HG03575 (cell line): Measurements from ENCODE around the gene STK4.

ENCODE experiments used
- ATAC-seq: cut with Tn5 transposase; IDR thresholded peaks from one replicate; pipeline ENCODE4 v1.9.1; 2021; ENCODE audit not compliant: unreplicated experiment, insufficient number of reproducible peaks, low FRiP score; ENCODE audit errors: extremely low read depth

The STK4 gene

GRCh38 chr20:45095805-45096238, 129.5 kb downstream of the STK4 start:
- ATAC-seq = no peak

DNA sequence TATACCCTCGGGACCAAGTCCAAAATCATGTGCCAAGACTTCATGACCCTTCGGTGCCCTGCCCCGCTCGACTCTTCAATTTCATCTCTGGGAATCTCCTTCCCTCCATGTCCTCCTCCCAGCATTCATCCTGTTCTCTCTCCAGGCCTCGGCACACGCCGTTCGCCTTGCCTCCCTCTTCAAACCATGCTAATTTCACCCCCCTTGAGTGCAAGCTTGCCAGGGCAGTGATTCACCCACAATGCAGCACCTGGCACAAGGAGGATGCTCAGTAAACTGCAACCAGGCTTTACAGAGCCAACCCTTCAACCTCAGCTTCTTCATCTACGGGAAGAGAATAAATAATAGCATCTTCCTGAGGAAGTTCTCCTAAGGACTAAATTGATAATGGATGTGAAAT, 130.5 kb downstream of the STK4 start:
- no peak for ATAC-seq

- no peak for ATAC-seq
These were observed 131.3 kb downstream of the STK4 start for GRCh38 chr20:45097485-45098102.

DNA sequence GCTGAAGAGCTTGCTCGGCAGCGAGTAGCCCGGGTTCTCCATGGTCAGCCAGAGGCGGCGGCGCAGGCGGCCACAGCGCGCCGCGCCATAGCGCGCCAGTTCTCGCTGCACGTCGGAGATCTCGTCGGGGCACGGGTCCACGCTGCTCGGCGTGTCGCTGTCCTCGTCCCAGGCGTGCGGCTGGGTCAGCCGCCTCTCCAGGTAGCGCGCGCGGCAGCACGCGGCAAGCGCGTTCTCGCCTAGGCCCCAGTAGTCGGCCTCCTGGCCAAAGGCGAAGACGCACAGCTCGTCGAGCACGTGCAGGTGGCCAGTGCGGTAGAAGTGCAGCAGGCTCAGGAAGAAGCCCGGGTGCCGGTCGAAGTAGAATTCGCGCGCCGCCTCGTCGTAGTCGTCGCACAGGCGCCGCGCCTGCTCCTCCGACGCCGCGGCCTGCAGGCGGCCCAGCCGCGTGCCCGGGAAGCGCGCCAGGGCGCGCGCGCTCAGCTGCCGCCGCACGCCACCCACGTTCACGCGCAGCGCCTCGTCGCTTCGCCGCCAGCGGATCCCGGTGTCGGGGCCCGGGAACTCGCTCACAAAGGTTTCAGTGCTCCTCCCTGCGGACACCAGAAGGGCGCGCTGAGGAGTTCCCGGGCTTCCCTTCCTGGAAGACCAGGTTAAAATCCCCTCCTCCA, 131.9 kb downstream of the STK4 start:
- no peak for ATAC-seq

DNA sequence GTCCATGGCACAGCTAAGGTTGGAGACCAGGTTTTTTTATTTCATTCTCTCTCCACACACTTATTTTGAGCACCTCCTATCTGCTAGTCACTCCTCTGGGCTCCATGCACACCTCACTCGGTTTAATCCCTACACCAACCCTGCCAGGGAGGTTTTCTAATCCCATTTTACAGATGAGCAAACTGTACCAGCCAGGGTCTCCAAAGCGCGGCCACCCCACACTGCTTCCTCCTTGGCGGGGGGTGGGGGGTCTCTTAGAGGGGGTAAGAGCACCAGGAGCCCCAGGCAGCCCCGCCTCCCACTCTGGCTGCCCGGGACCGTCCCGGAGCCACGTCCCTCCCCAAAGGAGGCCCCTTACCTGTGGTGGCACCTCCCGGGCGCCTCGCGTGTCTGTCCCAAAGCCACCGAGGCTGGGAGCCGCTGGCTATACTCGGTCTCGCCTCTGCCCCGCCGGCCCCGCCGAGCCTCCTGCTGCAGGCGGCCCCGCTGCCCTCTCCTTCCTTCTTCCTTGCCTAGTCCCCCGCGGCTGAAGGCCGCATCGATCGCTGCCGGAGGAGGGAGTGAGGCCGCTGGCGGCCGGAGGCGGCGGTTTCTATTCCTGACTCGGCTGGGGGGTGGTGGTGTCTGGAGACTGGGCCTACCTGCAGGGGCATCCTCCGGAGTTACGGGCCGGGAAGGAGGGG, 134.4 kb downstream of the STK4 start, which contains the start of gene KCNS1:
Gene KCNS1, minus strand, starts transcription at position 565 of the 683 bp plus-strand sequence. CDS start 1,891 bp downstream, outside the sequence.
- ATAC-seq = no peak

DNA sequence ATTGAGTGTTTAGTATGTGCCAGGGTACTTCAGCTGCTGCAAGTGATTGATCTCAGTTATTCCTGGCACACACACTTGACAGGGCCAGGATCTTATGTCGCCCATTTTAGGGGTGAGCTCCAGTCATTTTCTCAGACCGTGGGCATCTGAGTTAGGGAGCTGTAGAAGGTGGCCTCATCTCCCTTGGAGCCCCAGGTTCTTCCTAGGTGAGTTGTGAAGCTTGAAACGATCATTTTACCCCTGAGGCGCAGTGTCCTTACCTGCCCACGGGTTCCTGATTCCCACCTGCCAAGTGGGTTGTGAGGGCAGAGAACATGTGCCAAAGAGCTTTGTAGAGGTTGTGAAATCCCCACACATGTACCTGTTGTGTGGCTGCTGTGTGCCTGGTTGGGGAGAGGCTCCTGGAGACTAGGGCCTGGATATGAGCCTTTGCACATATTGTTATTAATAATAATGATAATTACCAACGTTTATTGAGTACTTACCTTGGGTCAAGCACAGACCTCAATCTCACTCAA, 135.1 kb downstream of the STK4 start:
- ATAC-seq = no peak

- ATAC-seq = no peak
These were observed 136.8 kb downstream of the STK4 start for GRCh38 chr20:45103072-45103471.

DNA sequence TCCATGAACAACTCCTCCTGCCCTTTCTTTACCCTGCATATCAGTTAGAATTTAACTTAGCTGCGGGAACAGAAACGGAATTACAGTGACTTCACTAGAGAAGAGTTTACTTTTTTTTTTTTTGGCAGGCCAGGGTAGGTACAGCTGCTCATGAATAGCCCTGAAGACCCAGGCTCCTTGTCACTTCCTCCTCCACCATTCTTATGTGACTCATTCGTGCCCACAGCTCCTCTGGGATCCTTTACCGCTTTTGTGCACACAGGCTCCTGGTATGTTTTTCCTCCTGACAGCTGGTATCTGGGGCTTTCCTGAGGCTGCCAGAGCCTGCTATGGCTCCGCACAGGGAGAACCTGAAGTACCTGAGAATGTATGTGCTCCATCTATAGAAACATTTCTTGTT, 138.5 kb downstream of the STK4 start:
- ATAC-seq = no peak

DNA sequence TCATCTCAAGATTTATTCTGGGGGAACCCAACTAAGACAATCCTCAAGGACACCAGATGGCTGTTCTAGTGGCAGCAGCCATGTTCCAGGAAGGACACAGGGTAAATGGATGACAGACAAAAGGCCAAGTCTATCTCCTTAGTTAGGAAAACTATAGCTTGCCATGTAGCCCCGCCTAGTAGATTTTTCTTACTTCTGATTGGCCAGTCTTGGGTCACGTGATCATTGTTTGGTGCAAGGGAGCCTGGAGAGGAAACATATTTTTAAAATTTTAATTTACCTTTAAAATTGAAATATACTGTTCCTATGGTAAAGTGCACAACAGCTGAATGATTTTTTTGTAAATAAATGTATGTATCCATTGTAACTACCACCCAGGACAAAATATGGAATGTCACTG, 139.0 kb downstream of the STK4 start:
- no peak for ATAC-seq

DNA sequence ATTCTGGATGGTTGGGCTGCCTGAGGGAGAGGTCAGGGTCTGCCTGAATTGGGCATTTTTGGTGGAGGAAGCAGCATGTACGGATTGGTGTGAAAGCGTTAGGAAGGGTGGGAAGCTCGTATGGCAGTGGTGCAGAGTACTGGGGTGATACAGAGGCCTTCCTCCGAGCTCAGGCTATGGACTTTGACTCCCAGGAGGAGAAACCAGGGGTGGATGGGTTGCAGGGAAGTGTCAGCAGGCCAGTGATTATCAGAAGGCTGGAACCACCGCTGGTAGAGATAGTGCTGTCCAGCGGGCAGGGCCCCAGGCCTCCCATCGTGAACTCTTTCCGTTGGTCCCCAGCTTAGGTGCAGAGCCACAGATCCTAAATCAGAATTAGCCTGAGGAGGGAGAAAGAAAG, 143.3 kb downstream of the STK4 start:
- ATAC-seq = no peak

DNA sequence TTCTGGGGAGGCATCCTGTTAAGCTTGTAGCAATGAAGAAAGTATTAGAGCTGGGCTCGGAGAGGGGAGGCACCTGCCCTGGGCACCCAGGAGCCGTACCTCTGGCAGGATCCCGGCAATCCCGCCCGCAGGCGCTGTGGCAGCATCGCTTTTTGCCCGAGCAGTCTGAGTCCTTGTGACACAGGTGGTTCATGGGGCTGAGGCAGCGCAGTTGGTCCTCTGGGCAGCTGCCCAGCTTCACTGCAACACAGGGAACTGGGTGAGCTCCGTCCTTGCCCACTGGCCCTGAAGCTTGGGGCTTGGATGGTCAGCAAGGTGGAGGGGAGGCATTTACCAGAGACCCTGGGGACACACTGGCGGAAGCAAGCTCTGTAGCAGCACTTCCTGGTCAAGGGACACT, 144.0 kb downstream of the STK4 start:
- no peak for ATAC-seq

DNA sequence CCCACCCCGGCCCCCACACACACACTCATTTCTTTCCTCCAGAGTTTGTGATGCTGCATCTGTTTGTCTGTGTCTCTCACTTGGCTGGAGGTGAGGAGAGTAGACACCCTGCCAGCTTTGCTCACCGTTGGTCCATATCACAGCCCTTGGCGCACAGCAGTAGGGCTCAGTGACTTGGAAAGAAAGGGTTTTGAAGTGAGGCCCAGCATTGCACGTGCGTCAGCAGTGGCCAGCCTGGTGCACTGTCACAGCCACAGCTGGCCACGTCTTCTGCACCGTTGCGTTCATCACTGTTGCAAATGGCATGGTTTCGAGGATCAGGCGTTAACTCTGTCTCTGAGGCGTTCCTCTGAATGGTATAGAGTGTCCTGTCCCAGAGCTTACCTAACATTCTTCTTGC, 145.0 kb downstream of the STK4 start:
- no peak for ATAC-seq

DNA sequence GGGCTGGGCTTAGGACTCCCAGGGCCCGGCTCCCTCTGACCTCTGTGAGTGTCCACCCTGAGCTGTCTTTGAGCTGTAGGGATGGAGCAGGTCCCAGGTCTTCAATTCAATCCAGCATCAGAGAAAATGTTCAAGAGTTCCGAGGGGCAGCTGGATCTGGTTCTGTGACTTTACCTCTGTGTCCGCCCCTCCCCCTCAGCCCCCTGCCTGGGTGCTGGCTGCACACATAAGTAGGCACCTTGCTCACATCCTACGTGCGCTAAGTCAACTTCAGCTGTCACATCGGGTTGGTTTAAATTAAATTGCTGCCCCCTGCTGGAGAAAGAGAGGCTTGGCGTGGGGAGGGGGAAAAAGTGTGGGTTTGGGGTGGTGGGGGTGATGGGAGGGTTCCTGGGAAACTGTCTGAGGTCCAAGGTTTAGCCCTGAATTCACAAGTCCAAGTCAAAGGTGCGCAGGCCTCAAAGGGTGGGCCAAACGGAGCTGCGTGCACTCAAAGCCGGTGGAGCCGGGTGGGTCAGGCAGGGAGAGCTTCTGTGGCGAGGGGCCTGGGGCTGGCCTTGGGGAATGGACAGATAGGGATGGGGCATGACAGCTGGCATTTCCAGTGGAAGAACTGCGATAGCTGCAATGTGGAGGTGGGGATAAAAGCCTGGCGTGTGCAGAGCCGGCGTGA, 145.6 kb downstream of the STK4 start:
- ATAC-seq = no peak

DNA sequence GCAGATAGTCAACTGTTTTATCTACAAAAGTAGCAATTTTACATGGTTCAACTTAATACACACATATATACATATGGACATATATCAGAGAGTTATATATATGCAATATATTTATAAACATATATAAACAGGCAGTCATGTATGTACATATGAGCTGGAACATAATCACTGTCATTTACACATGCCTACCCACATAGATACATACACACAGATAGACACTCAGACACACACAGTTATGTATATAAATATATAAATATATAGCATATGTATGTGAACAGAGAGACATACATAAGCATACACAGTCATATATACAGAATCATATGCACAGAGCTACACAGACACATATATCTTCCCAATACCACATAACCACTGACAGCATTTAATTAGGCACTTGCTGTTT, 146.4 kb downstream of the STK4 start:
- ATAC-seq = no peak

DNA sequence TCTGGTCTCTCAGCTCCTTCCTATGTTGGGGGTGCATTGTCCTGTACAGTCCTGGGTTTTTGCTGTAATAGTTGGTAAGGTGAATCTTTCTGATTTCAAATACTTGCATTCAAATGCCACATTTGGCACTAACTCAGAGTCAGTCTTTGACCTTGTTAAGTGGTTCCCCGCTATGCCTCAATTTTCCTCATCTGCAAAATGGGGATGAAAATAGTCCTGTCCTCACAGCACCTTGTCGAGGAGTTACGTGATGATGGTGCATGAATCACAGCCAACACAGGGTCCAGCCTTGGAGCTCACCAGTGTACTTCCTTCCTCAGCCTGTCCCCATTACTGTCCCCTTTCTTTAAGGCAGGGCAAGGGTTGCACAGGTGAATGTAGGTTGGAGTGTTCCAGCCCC, 147.6 kb downstream of the STK4 start:
- no peak for ATAC-seq

DNA sequence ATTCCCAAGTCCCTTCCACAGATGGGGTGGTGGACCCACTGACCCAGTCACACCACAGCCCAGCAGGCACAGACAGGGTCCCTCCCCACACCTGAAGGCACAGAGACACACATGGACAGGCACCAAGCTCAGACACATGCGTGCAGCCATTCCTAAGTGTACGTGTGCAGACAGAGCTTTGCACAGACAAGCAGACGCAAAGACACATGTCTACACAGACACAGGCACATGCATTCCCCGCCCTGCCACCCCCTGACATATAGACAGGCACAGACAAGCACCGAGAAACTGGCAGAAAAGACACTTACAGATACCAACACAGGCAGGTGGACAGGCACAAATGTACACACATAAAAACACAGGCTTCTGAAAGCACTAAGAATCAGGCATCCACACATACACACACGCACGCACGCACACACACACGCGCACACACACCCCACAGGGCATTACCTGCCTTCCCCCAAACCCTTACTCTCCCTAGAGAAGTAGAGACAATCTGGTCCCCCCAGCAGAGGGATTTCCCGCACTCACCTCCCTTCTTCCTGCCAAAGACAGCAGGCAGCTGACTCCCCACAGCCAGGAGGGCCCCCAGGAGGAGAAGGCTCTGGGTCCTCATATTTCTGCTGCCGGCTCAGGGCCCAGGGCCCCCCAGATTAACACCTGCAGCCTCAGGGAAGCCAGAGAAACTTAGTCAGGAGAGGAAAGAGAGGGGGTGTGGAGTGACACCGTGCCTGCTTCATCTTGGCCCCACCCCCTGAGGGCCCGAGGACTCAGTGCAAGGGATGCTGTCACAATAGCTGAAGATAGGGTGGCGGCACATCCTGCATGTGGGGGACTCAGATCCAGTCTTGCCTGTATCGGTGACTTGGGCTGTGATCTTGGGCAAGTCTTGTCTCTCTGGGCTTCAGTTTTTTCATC, 148.4 kb downstream of the STK4 start, which contains the start of gene WFDC5:
Gene WFDC5, minus strand, starts transcription at position 710 of the 921 bp plus-strand sequence. Its CDS starts 91 bp downstream, at position 619.
- ATAC-seq = no peak

GRCh38 chr20:45115386-45115774, 149.1 kb downstream of the STK4 start:
- ATAC-seq = no peak

DNA sequence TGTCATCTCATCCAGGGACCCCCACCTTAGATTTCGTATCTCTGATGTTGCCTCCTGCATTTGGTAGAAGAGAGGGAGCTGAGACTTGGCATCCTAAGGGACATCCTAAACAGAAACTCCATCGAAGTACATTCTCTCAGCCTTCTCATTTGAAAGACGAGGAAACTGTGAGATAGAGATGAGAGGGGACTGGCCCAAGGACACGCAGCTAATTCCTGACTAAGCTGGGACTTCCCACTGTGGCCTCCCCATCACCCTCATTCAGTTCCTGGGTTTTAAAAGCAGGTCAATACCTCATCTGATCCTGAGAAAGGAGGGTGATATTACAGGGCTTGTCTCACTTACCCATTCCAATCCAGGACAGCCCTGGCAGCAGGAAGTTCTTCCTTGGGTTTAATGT, 149.5 kb downstream of the STK4 start:
- no peak for ATAC-seq
